NCI-H2196 (cell line): ENCODE measurements around the gene CACNA2D3.
"Not testable (repeated sequence)": the region's sequence is repeated elsewhere in the genome, so short reads cannot be mapped to it uniquely, and the experiment has no call there.

ENCODE experiments used
- DNase-seq: peaks from one replicate; lab custom pipeline; 2025; ENCODE audit not compliant: unreplicated experiment; lab: John Stamatoyannopoulos, UW

The CACNA2D3 gene

DNA sequence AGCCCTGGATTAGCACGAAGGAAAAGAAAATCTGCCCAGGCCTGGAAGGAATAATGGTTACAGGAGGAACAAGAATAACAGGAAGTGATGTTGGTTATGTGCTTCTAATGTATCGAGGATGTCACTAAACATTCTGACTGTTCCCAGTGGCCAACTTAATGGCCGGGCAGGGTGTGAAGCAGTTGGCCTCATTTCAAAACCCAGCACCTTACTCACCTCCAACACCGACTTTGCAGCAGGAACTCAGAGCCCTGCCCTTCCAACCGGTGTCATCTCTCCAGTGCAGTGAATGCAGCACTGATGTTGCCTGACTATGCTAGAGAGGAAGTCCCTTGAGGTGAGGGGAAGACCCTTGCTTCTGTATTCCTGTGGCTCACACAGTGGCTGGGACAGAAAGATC, 967.9 kb downstream of the CACNA2D3 start:
- no peak for DNase-seq

DNA sequence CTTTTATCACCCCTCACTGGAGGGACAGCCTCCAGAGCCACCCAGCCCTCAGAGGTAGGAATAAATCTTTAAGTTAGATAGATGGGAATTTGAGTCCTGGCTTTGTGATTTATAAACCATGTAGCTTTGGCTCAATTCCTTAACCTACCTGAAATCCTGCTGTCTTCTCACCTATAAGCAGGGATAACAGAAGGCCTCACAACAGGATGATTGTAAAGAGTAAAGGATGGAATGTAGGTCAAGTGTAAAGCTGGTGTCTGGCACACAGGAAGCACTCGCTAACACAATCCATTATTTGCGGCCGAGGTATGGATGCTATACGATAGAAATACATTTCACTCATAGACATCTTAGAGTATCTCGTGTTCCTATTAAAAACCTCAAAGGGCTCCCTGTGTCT, 968.4 kb downstream of the CACNA2D3 start:
- DNase-seq, result no peak

DNA sequence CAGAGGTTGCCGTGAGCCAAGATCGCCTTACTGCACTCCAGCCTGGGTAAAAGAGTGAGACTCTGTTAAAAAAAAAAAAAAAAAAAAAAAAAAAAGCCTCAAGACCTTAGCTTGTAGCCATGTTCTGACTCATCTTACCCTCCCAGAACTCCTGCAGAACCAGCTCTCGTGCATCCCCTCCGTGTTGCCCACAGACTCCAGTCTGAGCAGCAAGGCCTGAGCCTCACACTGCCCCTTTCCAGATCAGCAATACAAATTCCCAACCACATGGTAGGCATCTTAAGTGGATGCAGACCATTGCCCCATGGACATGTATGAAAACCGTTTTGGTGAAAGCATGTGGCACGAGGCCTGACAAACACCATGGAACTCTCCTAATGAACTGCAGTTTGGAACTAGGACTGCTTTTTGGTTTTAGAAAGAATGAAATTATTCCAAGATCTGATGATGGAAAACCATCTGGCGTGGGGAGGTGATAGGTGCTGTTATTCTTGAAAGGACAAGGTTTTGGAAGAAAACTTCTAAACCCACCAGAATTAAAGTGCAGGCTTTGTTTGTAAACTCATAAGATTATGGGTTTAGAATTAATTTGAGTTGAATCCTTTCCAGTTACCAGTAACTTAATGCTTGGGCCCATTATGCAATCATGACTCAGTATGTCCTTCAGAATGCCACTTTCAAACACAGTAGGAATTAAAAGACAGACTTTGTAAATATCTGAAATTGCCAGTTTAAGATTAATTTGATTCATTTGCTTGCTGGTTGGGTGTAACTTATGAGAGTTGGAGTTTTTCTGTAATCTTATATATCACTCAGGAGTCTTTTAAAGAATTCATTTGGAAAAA, 969.3 kb downstream of the CACNA2D3 start:
- DNase-seq, result no peak

DNA sequence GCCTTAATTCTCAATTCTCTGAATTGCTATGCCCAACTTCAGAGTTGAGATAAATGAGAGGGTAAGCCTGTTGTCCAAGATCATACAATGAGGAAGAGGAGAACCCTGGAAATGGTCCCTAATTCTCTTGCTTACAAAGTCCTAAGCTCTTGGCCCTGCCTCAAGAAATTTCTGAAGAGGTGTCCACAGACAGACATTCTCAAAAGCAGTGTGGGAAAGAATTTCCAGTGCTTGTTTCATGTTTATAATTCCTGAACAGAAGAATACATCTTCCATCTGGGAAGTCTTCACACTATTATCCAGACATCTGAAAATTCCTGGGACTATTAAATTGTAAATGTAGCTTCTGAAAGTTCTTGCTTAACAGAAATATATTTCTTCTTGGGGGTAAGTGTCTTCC, 972.3 kb downstream of the CACNA2D3 start:
- DNase-seq, result no peak

DNA sequence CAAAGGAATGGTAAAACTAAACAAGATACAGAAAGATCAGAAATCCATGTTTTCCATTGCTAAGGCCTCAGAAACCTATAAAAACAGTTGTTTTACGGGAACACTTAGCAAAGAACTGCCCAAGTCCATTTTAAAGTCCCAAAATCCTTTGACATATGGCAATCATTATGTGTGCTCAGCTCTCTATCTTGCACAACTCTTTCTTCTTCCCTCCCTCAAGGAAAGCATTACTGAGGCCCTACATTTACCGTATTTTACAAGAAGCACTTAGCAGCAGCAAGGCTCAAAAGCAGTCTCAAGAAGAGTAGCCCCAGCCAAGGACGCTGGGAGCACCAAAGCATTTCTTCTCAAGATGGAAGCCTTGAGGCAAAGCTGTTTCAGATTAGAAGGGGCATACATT, 975.1 kb downstream of the CACNA2D3 start:
- DNase-seq, result no peak

DNA sequence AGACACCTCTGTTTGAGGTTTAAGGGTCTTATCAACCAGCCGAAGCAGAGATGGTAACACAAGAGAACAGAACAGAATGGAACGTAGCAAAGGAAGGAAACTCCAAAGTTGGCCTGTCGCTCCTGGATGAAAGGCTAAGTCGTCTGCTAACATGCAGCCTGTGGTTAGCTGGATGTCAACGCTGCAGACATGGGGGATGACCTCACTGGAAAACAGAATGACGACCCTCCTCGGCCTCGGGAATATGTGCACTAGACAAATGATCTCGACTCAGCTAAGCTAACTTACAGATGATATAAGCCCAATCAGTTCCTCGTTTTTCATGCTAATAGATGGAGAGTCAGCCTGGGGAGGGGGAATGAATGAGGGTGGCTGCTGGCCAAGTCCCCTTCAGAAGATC, 983.3 kb downstream of the CACNA2D3 start:
- no peak for DNase-seq

DNA sequence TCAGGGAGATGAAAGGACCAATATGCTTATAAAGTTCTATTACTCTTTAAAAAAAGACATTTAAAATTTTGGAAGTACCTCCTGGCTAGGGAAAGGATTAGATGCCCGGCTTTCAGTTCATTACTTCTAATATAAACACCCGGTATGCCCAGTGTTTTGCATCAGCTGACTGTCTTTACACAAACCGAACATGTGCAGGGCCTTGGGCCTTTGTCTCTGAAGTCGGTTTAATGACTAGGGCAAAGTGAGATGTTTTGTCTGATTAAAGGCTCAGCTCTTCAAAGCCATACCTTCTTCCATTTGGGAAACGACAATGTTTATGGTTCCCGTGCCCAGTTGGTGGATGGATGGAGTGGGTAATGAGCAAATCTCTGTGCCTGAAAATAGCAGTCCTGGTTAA, 984.8 kb downstream of the CACNA2D3 start:
- no peak for DNase-seq

DNA sequence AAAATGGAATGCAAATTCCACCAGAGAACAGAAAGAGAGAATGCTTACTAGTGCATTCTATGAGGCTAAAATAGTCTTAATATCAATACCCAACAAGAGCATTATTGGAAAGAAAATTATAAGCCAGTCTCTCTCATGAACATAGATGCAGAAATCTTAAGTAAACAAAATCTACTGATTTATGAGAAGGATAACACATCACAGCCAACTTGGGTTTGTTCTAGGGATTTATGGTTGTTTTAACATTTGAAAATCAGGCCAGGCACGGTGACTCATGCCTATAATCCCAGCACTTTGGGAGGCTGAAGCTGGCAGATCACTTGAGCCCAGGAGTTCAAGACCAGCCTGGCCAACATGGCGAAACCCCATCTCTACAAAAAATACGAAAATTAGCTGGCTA, 989.6 kb downstream of the CACNA2D3 start:
- DNase-seq, result not testable (repeated sequence)

DNA sequence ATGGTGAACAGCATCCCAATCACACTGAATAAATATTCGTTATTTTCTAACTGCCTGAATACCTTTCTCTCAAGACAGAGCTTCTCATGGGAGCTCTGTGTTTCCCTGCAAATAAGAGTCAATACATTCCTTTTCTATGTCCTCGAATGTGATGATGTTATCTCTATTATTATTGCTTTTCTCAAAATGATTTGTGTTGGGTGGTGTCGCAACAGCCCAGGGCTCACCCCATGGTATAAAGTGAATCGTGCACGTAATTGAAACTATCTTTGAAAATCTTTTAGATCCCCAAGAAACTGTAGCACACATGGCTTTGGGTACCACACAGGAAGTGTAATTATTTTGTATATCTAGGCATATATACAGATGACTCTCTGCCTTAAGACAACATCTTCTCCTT, 996.1 kb downstream of the CACNA2D3 start:
- DNase-seq, result no peak

DNA sequence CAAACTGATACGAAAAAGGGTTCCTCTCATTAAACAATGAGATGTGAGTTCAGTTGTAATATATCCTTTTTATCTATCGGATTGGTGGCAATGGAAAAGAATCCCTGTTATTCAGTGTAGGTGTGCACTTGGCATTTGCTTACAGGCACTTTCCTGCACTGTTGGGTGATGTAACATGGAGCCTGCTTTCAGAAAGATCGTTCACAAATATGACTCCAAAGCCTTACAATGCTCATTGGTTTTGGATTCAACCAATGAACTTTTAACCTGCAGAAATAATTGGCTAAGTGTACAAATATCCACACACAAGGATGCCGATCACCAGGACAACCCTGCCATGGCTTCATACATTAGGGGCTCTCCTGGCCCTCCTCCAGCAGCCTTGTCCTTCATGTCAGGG, 996.9 kb downstream of the CACNA2D3 start:
- no peak for DNase-seq

DNA sequence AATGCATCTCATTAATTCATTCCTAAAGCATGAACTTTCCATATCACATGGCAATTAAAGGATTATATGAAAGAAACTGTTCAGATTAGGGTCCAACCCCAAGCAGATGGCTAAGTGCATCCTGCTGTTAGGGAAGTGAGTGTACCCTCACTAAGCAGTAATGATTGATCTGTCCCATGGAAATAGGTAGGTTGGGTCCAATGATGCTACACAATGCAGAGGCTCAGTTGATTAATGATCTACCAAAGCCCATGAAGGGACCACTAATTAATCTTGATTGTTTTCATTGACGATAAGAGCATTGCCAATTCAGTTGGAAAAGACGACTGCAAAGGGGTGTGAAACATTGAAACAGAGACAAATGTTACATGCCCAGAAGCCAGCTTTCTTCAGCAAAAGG, 1000.0 kb downstream of the CACNA2D3 start:
- no peak for DNase-seq
